Measurements from ENCODE around the gene PNPLA7.

DNA sequence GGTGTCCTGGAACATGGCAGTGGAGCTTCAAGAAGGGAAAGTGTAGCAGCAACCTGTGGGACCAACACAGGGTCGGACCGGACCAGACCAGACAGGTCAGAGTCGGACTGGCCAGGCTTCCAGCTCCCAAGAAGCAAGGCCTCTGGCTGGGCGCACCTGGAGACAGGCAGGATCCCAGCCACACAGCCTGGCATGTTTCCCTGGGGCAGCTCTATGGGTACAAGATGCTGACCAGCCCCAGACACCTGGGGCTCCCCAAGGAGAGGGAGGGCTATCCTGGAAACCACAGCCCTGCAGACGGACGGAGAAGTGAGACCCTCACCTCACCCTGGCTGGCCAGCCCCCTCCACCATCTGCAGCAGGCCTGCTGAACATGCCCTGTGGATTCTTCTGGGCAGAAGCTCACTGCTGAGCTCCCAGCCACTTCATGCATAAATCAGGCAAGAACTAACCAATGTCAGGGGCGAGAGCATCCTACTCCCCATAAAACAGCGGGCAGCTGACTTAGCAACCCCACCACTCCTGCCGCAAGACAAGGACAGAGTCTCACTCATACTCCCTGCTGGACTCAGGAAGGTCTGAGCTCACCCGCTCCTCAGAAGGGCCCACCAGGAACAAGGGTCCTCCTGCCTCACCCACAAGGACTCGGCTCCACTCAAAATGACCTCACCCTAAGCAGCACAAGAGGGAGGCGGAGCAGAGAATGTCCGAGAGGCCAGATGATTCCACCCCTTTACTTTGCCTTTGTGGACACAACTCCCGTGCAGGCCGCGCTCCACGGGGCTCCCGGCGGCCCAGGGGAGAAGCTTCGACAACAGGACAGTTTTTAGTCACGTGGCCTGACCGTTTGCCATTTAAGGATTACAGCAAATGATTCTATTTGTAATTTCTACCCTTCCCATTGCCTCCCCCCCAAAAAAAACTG is 31.4 kb upstream of the PNPLA7 start:
- TF ChIP-seq POLR2A (IDR thresholded peaks at IDR 0.05): no peak
- TF ChIP-seq, protein P1, sequence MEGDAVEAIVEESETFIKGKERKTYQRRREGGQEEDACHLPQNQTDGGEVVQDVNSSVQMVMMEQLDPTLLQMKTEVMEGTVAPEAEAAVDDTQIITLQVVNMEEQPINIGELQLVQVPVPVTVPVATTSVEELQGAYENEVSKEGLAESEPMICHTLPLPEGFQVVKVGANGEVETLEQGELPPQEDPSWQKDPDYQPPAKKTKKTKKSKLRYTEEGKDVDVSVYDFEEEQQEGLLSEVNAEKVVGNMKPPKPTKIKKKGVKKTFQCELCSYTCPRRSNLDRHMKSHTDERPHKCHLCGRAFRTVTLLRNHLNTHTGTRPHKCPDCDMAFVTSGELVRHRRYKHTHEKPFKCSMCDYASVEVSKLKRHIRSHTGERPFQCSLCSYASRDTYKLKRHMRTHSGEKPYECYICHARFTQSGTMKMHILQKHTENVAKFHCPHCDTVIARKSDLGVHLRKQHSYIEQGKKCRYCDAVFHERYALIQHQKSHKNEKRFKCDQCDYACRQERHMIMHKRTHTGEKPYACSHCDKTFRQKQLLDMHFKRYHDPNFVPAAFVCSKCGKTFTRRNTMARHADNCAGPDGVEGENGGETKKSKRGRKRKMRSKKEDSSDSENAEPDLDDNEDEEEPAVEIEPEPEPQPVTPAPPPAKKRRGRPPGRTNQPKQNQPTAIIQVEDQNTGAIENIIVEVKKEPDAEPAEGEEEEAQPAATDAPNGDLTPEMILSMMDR (IDR thresholded peaks at IDR 0.05): no peak
- no peak for TF ChIP-seq POLR2AphosphoS5 (IDR thresholded peaks at IDR 0.05)

Measured in stomach (tissue), 4 donors.